Lung (tissue), 12 donors: Measurements from ENCODE around the gene DHRS3. TPM values are rescaled to one million over a fixed set of nuclear protein-coding genes. Genes with fewer than 3 reads are reported as not detected.
A peak's percentile ranks its signal among the peaks of the same experiment; 100 is the strongest.

Experiments
- ATAC-seq: fragments of 200-7000 bp; cut with Tn5 transposase; one replicate; pipeline ENCODE4 v1.9.1; 2020; ENCODE audit warnings: moderate number of reproducible peaks; ENCODE audit not compliant: insufficient read depth, low FRiP score
- DNase-seq, 3 donors: peaks; one replicate each; pipeline ENCODE4 v3.0.0-alpha.2; 2013 to 2017
- H3K27ac ChIP-seq, 2 donors: one replicate each; pipeline ENCODE4 v1.5.1; 2013; ENCODE audit warnings: mild to moderate bottlenecking in 2 of 2, moderate library complexity in 2 of 2, control low read depth in 1 of 2, inconsistent platforms in 1 of 2, low read depth in 1 of 2, low read length in 1 of 2
- H3K27me3 ChIP-seq, 3 donors: one replicate each; pipeline ENCODE4 v1.5.1; 2013; ENCODE audit warnings: low read length in 2 of 3; ENCODE audit not compliant: control insufficient read depth in 3 of 3, insufficient read depth in 3 of 3
- H3K36me3 ChIP-seq, 4 donors: one replicate each; pipeline ENCODE4 v1.5.1; 2013; ENCODE audit warnings: low read length in 4 of 4, mild to moderate bottlenecking in 1 of 4, moderate library complexity in 1 of 4; ENCODE audit not compliant: control insufficient read depth in 4 of 4, insufficient read depth in 4 of 4
- H3K4me1 ChIP-seq, 5 donors: one replicate each; pipeline ENCODE4 v1.5.1; 2013; ENCODE audit warnings: low read length in 5 of 5, mild to moderate bottlenecking in 2 of 5, moderate library complexity in 1 of 5; ENCODE audit not compliant: control insufficient read depth in 5 of 5, insufficient read depth in 5 of 5
- H3K4me3 ChIP-seq: one replicate; pipeline ENCODE4 v1.5.1; 2013; ENCODE audit warnings: mild to moderate bottlenecking, control low read depth, moderate library complexity
- H3K9ac ChIP-seq, 2 donors: one replicate each; pipeline ENCODE4 v1.5.1; 2013; ENCODE audit warnings: low read length in 2 of 2, control low read depth in 1 of 2; ENCODE audit not compliant: insufficient read depth in 1 of 2
- H3K9me3 ChIP-seq, 4 donors: one replicate each; pipeline ENCODE4 v1.5.1; 2013; ENCODE audit warnings: low read length in 3 of 4, mild to moderate bottlenecking in 1 of 4, moderate library complexity in 1 of 4; ENCODE audit not compliant: control insufficient read depth in 4 of 4, insufficient read depth in 3 of 4
- WGBS, 2 donors: extraction: QIAGEN DNeasy Blood & Tissue Kit; methylation state at CpG; one replicate each; pipeline ENCODE4 v1.1.7; 2013; 5-methylcytosine and 5-hydroxymethylcytosine counted together
- polyA plus RNA-seq, 2 donors: library from polyadenylated mRNA; stranded (reverse); fragments of 200-250 nt; gene quantifications; one replicate each; pipeline ENCODE4 v1.2.1, GENCODE V29; 2013
- total RNA-seq, 2 donors: library from RNA; depleted of rRNA in 1 of 2; stranded (reverse); fragments of >200 nt in 1 of 2; gene quantifications; one replicate each; pipeline ENCODE4 v1.2.1, GENCODE V29; 2014 to 2021
- TF ChIP-seq, protein P1 (sequence below): IDR thresholded peaks from 2 replicates; pipeline ENCODE4 v1.5.1; 2012; ENCODE audit warnings: mild to moderate bottlenecking; ENCODE audit errors: control extremely low read depth, extremely low read depth
- donor health status: control.
- donor health status: control.
- donor health status: Bipolar disorder and iron deficiency.
- donor health status: healthy.
- donor health status: DM: yes; HTN: yes; CAD: no.

DHRS3 gene
- total and polyA plus RNA-seq, 4 donors: 56.7 to 109 (median 79.8) TPM

DNA sequence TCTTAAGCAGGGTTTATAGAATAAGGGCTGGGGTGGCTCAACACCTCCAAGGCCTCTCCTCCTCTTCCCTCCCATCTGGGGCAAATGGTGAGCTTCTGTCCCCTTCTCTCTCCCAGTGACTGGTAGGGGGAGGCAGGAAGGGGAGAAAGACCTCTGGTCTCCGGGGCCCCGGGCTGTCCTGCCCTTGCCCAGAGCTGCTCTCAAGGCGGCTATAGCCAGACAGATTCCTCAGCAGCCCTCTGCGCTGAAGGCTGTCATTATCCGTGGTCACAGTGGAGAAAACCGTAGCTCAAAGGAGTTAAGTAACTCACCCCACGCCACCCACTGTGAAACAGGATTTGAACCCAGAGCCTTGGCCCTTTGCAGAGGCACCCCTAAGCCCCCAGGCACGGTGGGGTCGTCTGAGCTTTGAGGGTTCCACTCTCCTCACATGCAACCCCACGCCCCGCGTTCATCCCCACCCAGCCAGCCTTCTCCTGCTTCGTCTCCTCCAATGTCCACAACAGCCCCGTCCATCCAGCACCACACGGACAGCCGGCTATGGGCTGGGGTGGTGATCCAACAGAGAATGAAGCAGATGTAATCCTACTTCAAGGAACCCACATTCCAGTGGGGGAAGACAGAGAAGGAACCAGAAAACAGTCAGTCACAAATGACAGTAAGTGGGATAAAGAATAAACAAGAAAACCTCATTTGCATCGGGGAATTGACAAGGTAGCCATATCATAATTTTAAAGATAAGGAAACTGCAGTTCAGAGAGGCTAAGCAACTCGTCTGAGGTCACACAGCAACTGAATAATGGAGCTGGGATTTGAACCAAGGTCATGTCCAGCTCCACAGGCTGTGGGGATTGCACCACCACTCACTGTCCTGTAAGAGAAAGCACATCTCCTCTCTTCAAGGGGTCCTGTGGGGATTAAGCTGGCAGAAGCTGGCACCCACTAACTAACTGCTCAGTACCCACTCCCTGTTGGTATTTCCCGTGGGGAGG is 31.8 kb downstream of the DHRS3 start:
- peak in 1 of 3 donors; percentile 29 for DNase-seq
- no peak for ATAC-seq
- Histone ChIP-seq H3K4me3 (no peak overlapping the region), H3K27me3 (no peaks in the 10 kb centered on the region), H3K9me3 (no peaks in the 10 kb centered on the region), H3K36me3 (peaks cover 0 to 17% (median 4%) of the 10 kb centered on the region in 4 donors), H3K9ac (no peak overlapping the region), H3K4me1 (peaks cover 0 to 8% (median 5%) of the 10 kb centered on the region in 5 donors), H3K27ac (no peak overlapping the region)
- WGBS, 2 donors: 88 to 92% methylated on average over 17 to 19 of the region's 19 CpGs
- TF ChIP-seq, protein P1, sequence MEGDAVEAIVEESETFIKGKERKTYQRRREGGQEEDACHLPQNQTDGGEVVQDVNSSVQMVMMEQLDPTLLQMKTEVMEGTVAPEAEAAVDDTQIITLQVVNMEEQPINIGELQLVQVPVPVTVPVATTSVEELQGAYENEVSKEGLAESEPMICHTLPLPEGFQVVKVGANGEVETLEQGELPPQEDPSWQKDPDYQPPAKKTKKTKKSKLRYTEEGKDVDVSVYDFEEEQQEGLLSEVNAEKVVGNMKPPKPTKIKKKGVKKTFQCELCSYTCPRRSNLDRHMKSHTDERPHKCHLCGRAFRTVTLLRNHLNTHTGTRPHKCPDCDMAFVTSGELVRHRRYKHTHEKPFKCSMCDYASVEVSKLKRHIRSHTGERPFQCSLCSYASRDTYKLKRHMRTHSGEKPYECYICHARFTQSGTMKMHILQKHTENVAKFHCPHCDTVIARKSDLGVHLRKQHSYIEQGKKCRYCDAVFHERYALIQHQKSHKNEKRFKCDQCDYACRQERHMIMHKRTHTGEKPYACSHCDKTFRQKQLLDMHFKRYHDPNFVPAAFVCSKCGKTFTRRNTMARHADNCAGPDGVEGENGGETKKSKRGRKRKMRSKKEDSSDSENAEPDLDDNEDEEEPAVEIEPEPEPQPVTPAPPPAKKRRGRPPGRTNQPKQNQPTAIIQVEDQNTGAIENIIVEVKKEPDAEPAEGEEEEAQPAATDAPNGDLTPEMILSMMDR: no peak

DNA sequence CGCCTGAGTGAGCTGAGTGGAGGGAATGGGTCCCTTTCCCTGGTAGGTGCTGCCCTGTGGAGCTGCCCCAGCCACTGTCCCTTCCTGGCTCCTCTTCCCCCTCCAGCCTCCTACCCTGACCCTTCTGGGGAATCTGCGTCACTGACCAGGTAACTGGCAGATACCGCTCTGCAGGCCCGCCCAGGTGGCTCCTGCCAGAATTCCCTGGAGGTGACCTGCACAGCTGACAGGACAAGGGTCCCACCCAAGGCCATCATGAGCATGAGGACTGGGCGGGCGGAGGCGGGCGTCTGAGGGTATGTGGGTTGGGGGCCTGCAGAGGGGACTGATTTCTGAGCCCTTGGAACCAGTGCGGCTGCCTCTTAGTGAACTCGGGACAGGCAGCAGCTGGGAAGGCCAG is 32.5 kb downstream of the DHRS3 start:
- no peak for ATAC-seq

DNA sequence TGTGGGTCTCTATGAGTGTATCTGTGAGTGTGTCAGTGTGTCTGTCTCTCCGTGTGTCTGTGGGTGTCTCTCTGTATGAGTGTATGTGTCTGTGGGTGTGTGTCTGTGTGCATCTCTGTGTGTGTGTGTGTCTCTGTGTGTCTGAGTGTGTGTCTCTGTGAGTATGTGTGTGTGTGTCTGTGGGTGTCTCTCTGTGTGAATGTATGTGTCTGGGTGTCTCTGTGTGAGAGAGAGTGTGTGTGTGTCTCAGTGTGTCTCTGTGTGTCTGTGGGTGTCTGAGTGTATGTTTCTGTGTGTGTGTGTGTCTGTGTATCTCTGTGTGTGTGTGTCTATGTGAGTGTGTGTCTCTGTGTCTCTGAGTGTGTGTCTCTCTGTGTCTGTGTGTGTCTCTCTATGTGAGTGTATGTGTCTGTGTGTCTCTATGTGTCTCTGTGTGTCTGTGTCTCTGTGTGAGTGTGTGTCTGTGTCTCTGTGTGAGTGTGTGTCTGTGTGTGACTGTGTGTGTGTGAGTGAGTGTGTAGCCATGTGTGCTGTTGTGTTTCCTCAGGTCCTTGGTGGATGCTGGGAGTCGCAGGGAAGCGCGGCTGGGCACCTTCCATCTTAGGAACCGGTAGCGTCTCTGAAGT is 33.0 kb downstream of the DHRS3 start:
- DNase-seq (no peak), ATAC-seq (no peak)
- H3K9ac ChIP-seq: no peak overlapping the region
- no peaks in the 10 kb centered on the region for H3K9me3 ChIP-seq
- no peak overlapping the region for H3K27ac ChIP-seq
- H3K4me3 ChIP-seq: no peak overlapping the region
- peaks cover 0 to 9% (median 0%) of the 10 kb centered on the region in 5 donors for H3K4me1 ChIP-seq
- TF ChIP-seq, protein P1: no peak
- peaks cover 0 to 18% (median 4%) of the 10 kb centered on the region in 4 donors for H3K36me3 ChIP-seq
- H3K27me3 ChIP-seq: no peaks in the 10 kb centered on the region
- WGBS, 2 donors: 75 to 89% methylated on average over 6 of the region's 6 CpGs

More for the DNA sequence above, 32.5 kb downstream of the DHRS3 start:
- Histone ChIP-seq H3K9ac (no peak overlapping the region), H3K36me3 (peaks cover 0 to 17% (median 4%) of the 10 kb centered on the region in 4 donors), H3K27me3 (no peaks in the 10 kb centered on the region), H3K4me1 (peaks cover 0 to 8% (median 0%) of the 10 kb centered on the region in 5 donors), H3K9me3 (no peaks in the 10 kb centered on the region), H3K27ac (no peak overlapping the region), H3K4me3 (no peak overlapping the region)
- TF ChIP-seq, protein P1: no peak
- 94 to 95% methylated on average over 10 of the region's 10 CpGs for WGBS, 2 donors
- no peak for DNase-seq
